HG03442 (cell line): ENCODE data around the gene PBXIP1.
"Not testable (repeated sequence)": the region's sequence is repeated elsewhere in the genome, so short reads cannot be mapped to it uniquely, and the experiment has no call there.

Source experiments
- ATAC-seq: cut with Tn5 transposase; IDR thresholded peaks from one replicate; pipeline ENCODE4 v1.9.1; 2021; ENCODE audit warnings: mild to moderate bottlenecking, moderate library complexity; ENCODE audit not compliant: unreplicated experiment

Gene PBXIP1

GRCh38 chr1:154994591-154994990, 38.7 kb upstream of the PBXIP1 start:
- ATAC-seq: no peak

GRCh38 chr1:154994269-154994587, 38.3 kb upstream of the PBXIP1 start:
- ATAC-seq: no peak

DNA sequence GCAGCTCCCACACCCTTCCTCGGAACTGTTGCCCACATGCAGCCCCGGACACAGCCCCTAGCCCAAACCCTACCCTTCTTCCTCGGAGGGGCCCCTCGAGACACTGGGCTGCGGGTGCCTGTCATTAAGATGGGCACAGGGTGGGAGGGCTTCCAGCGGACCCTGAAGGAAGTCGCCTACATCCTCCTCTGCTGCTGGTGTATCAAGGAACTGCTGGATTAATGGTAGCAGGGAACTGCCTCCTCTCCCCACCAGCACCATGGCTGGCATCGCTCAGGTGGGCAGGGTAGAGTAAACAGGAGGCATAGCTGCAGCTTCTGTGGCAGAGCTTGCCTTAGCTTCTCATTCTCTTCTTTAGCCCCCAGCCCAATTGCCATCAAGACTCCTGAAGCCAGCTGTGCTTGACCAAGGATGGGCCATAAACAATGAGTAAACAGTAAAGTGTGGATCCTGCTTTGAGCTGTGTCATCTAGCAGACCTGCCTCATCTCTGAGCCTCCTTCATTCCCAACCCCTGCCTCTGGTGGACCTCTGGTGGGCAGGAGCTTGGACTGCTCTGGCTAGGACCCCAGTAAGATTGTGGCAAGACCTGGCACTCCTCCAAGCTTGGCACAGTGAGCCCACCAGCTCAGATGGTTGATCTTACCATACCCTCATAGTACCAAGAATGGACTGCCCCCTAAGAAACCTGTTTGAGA, 37.8 kb upstream of the PBXIP1 start, which contains the start of gene LENEP:
Gene LENEP, plus strand, starts transcription at position 15 of the 697 bp plus-strand sequence. Its CDS starts 22 bp downstream, at position 37.
- no peak for ATAC-seq

- no peak for ATAC-seq
Observed at GRCh38 chr1:154992721-154993571, 37.0 kb upstream of the PBXIP1 start.

- ATAC-seq: no peak
Observed at GRCh38 chr1:154990276-154990675, 34.4 kb upstream of the PBXIP1 start.

DNA sequence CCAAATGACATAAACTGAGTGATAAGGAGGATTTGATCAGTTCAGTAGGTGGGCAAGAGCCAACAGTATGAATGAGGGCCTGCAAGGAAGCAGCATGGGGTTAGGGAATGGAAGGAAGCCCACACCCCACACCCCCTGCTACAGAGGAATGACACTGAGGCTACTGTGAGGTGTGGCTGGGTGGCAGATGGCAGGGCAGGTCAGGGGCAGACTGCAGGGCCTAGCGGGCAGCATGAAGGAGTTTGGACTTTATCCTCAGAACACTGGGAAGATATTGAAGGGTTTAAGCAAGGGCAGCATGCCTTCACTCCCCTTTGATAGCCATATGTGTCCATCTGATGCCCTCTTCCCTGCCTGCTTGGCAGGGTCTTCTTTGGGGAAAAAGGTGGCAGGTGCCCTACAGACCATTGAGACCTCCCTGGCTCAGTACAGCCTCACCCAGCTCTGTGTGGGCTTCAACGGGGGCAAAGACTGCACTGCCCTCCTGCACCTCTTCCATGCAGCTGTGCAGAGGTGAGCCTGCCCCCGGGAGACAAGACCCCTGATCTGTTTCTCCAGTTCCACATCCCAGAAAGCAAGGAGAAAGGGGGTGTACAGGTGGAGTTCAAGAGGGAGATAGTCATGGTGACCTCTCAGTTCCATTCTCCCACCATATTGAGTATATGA, 33.4 kb upstream of the PBXIP1 start:
- no peak for ATAC-seq

- no peak for ATAC-seq
Observed at GRCh38 chr1:154988058-154988954, 32.4 kb upstream of the PBXIP1 start.

DNA sequence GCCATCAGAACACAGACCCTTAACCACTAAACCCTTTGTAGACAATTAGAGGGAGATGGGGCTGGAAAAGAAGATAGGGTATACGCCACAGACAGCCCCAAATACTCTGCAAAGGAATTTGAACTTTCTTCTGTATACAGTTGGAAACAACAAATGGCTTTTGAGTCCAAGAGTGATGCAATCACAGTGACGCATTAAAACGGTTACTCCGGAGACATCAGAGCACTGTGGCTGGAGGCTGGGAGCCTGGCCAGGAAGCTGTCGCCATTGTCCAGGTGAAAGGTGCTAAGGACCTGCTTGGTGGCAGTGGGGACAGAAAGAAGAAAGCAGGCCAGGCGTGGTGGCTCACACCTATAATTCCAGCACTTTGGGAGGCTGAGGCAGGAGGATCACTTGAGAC, 31.4 kb upstream of the PBXIP1 start:
- no peak for ATAC-seq

DNA sequence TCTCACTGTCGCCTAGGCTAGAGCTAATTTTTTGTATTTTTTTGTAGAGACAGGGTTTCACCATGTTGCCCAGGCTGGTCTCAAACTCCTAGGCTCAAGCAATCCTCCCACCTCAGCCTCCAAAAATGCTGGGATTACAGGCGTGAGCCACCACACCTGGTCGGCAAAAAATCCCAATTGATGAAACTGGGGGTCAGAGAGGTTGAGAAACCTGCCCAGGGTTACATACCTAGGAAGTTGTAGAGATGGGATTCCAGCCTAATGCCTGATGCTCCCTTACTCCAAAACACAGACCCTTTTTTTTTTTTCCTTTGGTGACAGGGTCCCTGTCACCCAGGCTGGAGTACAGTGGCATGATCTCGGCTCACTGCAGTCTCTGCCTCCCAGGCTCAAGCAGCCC, 30.8 kb upstream of the PBXIP1 start:
- not testable (repeated sequence) for ATAC-seq

DNA sequence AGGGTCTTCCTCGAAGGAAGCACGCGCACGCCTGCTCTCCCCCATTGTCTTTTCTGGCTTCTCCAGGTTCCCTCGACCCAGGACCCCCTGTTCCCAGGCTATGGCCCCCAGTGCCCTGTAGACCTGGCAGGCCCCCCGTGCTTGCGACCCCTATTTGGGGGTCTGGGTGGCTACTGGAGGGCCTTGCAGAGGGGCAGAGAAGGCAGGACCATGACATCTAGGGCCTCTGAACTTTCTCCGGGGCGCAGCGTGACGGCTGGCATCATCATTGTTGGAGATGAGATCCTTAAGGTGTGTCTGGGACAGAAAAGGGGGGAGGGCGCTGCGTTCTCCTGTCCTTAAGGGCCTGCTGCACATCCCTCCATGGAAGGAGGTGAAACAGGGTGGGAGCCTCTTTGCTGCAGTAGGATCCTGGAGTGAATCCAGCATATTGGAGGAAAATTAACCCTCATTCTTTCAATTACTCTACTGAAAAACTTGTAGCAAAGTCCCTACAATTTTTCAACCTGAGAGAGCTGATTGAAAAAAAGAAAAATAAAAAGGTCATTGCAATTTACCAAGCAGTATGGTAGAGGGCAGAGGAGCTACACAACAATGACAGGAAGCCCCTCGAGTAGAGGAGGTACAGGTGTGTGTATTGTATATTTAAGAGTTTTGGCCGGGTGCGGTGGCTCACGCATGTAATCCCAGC, 28.0 kb upstream of the PBXIP1 start:
- ATAC-seq: no peak

GRCh38 chr1:154982897-154983648, 27.2 kb upstream of the PBXIP1 start, which contains the start of gene FLAD1:
Gene FLAD1 (plus strand): TSS chr1:154983344. CDS start chr1:154983695, 351 bp downstream.
- peak; percentile 98 for ATAC-seq

- ATAC-seq: no peak
Observed at GRCh38 chr1:154982341-154982740, 26.4 kb upstream of the PBXIP1 start.

DNA sequence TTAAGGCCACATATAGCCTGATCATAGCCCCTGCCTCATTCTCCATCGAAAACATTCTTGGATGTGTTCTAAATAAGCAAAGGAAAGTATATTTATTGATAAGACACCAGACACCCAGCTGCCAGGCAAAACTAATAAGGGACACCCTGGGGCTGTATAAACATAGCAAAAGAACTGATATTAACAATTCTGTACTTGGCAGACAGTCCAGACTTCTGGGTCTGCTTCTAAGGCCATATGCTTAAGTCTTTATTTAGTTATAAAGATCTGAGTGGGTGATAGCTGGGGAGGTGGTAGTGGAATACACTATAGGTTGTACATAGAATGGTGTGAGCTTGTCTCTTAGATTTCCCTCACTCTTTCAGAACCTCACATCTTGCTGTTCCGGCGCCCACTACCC, 22.5 kb upstream of the PBXIP1 start:
- ATAC-seq: no peak

DNA sequence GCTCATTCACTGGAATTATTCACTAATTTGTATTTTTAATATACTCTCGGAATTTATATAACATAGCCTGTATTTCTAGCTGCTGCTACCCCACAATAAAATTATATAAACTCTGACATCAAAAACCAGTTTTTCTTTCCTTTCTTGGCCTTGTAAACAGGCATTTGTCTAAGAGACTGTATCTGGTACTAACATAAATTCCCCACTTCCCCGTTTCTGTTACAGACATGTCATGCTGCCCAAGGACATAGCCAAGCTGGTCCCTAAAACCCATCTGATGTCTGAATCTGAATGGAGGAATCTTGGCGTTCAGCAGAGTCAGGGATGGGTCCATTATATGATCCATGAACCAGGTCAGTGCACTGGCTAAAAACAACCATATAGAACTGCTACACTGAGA, 21.9 kb upstream of the PBXIP1 start:
- ATAC-seq: not testable (repeated sequence)

- ATAC-seq: no peak
Observed at GRCh38 chr1:154975409-154976059, 19.6 kb upstream of the PBXIP1 start.

DNA sequence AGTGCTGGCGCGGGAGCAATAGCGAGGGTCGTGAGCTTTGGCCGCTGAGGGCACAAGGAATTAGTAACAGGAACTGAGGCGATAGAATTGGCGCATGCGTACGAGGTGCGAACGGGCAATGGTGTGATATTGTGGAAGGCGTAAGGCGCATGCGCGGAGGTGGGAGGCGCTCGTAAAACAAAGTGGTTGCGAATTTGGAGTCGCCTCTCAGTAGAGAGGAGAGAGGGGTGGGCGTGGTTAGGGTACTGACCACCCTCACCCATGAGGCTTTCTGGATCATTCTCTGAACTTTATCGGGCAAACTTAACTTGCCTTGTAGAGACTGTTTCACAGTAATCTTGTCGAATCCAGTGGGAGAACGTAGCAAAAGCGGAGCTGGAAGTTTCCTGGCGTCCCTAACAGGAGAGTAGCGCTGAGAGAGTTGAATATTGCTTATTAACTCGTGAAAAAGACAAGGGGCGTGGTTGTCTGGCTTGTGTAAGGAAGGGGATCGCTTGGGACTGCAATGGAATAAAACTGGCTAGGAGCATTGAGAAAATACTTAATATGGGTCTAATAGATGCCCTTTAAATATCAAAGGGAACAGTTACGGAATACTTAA, 19.0 kb upstream of the PBXIP1 start:
- peak; percentile 32 for ATAC-seq

DNA sequence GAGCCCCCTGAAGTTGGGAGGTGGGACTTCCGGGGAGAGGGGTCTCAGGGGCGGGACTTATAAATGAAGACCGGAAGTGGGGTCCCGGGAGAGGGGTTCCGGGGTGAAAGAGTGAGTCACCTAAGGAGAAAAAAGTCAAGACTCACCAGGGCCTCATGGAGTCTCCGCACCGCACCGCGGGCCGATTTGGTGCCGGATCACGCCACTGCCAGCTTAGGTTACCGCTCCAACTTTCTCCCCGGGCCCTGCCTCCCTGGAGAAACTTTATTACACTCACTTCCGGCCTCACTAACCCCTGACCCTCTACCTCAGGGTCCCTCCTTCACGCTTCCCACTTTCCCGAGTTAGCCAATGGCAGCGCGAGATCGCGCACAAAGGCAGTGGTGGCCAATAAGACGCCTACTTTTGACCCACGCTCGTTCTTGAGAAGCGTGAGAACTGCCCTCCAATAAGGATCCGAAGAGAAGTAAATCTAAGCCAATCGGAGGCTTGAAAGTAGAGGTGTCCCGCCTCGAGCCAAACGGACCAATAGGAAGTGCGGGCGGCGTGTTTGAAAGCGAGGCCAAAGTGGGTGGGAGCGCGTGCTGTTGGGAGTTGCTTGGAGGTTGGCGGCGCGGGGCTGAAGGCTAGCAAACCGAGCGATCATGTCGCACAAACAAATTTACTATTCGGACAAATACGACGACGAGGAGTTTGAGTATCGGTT, 18.4 kb upstream of the PBXIP1 start, which contains the start of gene CKS1B:
Gene CKS1B, plus strand, starts transcription at position 580 of the 706 bp plus-strand sequence. Its CDS starts 65 bp downstream, at position 645.
- ATAC-seq: peak; percentile 71
